NB4 (cell line): ENCODE measurements around the gene NKIRAS2.

Experiments used
- POLR2A ChIP-seq: IDR thresholded peaks from 2 replicates; pipeline ENCODE4 v1.6.1; 2011; ENCODE audit warnings: mild to moderate bottlenecking; ENCODE audit not compliant: insufficient read length; ENCODE audit errors: extremely low read depth
- TF ChIP-seq, protein P1 (sequence below): IDR thresholded peaks from one replicate; pipeline ENCODE4 v1.5.1; 2012; ENCODE audit warnings: low read depth, low read length
- TF ChIP-seq, protein P2 (sequence below): IDR thresholded peaks from 2 replicates; pipeline ENCODE4 v1.6.1; 2011; ENCODE audit warnings: low read depth, low read length

GRCh38 chr17:42034059-42034458 lies 14.2 kb downstream of the NKIRAS2 start:
- TF ChIP-seq, protein P1, sequence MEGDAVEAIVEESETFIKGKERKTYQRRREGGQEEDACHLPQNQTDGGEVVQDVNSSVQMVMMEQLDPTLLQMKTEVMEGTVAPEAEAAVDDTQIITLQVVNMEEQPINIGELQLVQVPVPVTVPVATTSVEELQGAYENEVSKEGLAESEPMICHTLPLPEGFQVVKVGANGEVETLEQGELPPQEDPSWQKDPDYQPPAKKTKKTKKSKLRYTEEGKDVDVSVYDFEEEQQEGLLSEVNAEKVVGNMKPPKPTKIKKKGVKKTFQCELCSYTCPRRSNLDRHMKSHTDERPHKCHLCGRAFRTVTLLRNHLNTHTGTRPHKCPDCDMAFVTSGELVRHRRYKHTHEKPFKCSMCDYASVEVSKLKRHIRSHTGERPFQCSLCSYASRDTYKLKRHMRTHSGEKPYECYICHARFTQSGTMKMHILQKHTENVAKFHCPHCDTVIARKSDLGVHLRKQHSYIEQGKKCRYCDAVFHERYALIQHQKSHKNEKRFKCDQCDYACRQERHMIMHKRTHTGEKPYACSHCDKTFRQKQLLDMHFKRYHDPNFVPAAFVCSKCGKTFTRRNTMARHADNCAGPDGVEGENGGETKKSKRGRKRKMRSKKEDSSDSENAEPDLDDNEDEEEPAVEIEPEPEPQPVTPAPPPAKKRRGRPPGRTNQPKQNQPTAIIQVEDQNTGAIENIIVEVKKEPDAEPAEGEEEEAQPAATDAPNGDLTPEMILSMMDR, result no peak
- TF ChIP-seq POLR2A, result no peak
- TF ChIP-seq, protein P2, sequence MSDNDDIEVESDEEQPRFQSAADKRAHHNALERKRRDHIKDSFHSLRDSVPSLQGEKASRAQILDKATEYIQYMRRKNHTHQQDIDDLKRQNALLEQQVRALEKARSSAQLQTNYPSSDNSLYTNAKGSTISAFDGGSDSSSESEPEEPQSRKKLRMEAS, result no peak
